NCI-H2227 (cell line): ENCODE results near the gene SRP68.
"Not testable (repeated sequence)": the region's sequence is repeated elsewhere in the genome, so short reads cannot be mapped to it uniquely, and the experiment has no call there.

Experiments used
- DNase-seq: peaks from one replicate; lab custom pipeline; 2025; ENCODE audit not compliant: unreplicated experiment; lab: John Stamatoyannopoulos, UW

Gene SRP68

GRCh38 chr17:76076765-76077583, 4.7 kb upstream of the SRP68 start:
- peak; percentile 21 for DNase-seq

- DNase-seq, result no peak
Observed at GRCh38 chr17:76076146-76076764, 3.9 kb upstream of the SRP68 start.

- DNase-seq, result peak; percentile 52
Observed at GRCh38 chr17:76075364-76076145, 3.2 kb upstream of the SRP68 start.

GRCh38 chr17:76074390-76075363, 2.4 kb upstream of the SRP68 start, which contains the start of gene GALR2:
GALR2 (plus strand) TSS chr17:76074781; CDS start chr17:76074884, 103 bp downstream.
- no peak for DNase-seq

- no peak for DNase-seq
Observed at GRCh38 chr17:76071531-76072147, 678 bp downstream of the SRP68 start.

- DNase-seq, result no peak
Observed at GRCh38 chr17:76065775-76066174, 6.5 kb downstream of the SRP68 start.

GRCh38 chr17:76063875-76064546, 8.3 kb downstream of the SRP68 start:
- DNase-seq, result no peak

GRCh38 chr17:76058264-76058663, 14.1 kb downstream of the SRP68 start:
- DNase-seq, result not testable (repeated sequence)

GRCh38 chr17:76056882-76057281, 15.4 kb downstream of the SRP68 start:
- DNase-seq, result no peak

GRCh38 chr17:76054112-76054476, 18.2 kb downstream of the SRP68 start:
- no peak for DNase-seq

- DNase-seq, result no peak
Observed at GRCh38 chr17:76053246-76054111, 18.8 kb downstream of the SRP68 start.

- DNase-seq, result no peak
Observed at GRCh38 chr17:76051561-76051960, 20.8 kb downstream of the SRP68 start.

- no peak for DNase-seq
Observed at GRCh38 chr17:76050538-76051467, 21.5 kb downstream of the SRP68 start.

GRCh38 chr17:76049836-76050537, 22.3 kb downstream of the SRP68 start:
- DNase-seq, result no peak

- no peak for DNase-seq
Observed at GRCh38 chr17:76049239-76049638, 23.1 kb downstream of the SRP68 start.

GRCh38 chr17:76048711-76049110, 23.6 kb downstream of the SRP68 start:
- no peak for DNase-seq

- no peak for DNase-seq
Observed at GRCh38 chr17:76048025-76048605, 24.2 kb downstream of the SRP68 start.
